GM12864 (cell line): ENCODE measurements around the gene SAP30L.

ENCODE experiments used
- DNase-seq: peaks from one replicate; pipeline ENCODE4 v3.0.0-alpha.2; 2011; ENCODE audit warnings: low read depth
- H3K4me3 ChIP-seq: 2 replicates; pipeline ENCODE4 v1.5.1; 2011; ENCODE audit warnings: mild to moderate bottlenecking, low read depth, low read length, control low read depth
- CTCF ChIP-seq: IDR thresholded peaks from 2 replicates; pipeline ENCODE4 v1.5.1; 2011; ENCODE audit warnings: low read depth, mild to moderate bottlenecking, moderate library complexity, low read length, control low read depth, inconsistent platforms; ENCODE audit errors: missing control alignments

The SAP30L gene

GRCh38 chr5:154445422-154446194 is at the start of gene SAP30L:
Gene SAP30L, plus strand, starts transcription at chr5:154445997. Its CDS starts 608 bp downstream, at chr5:154446605.
- DNase-seq, result peak; percentile 70
- TF ChIP-seq CTCF, result no peak
- H3K4me3 ChIP-seq, result peak within 1 kb of the TSS; percentile 92

- no peak overlapping the region for H3K4me3 ChIP-seq
- TF ChIP-seq CTCF, result no peak
- DNase-seq, result no peak
These were observed 49.7 kb upstream of the SAP30L start for GRCh38 chr5:154396128-154396527.

GRCh38 chr5:154397652-154398406 is 48.0 kb upstream of the SAP30L start:
- no peak for DNase-seq
- H3K4me3 ChIP-seq, result no peak overlapping the region
- no peak for TF ChIP-seq CTCF

- no peak for TF ChIP-seq CTCF
These were observed 45.1 kb upstream of the SAP30L start for GRCh38 chr5:154400678-154401077.

GRCh38 chr5:154401355-154401754 is 44.4 kb upstream of the SAP30L start:
- no peak for DNase-seq
- TF ChIP-seq CTCF, result no peak
- H3K4me3 ChIP-seq, result no peak overlapping the region

More at GRCh38 chr5:154400678-154401077, 45.1 kb upstream of the SAP30L start:
- DNase-seq, result no peak
- no peak overlapping the region for H3K4me3 ChIP-seq

GRCh38 chr5:154401931-154402330 is 43.9 kb upstream of the SAP30L start:
- no peak for TF ChIP-seq CTCF
- H3K4me3 ChIP-seq, result no peak overlapping the region

More at GRCh38 chr5:154401931-154402330, 43.9 kb upstream of the SAP30L start:
- DNase-seq, result no peak
